Neural cell (in vitro differentiated cells): Measurements from ENCODE around the gene KRTAP10-9.
"Not testable (repeated sequence)": the region's sequence is repeated elsewhere in the genome, so short reads cannot be mapped to it uniquely, and the experiment has no call there.

Source experiments
- TAF1 ChIP-seq: IDR thresholded peaks from 2 replicates; pipeline ENCODE4 v1.6.1; 2012; ENCODE audit warnings: low read depth
- TF ChIP-seq, protein P1 (sequence below): fragments of 450-650 bp; IDR thresholded peaks from 2 replicates; pipeline ENCODE4 v1.5.1; 2014; ENCODE audit warnings: antibody characterized with exemption, mild to moderate bottlenecking, moderate library complexity; ENCODE audit not compliant: poor library complexity, severe bottlenecking
- TF ChIP-seq, protein P2 (sequence below): IDR thresholded peaks from 2 replicates; pipeline ENCODE4 v1.6.1; 2012; ENCODE audit warnings: borderline replicate concordance

DNA sequence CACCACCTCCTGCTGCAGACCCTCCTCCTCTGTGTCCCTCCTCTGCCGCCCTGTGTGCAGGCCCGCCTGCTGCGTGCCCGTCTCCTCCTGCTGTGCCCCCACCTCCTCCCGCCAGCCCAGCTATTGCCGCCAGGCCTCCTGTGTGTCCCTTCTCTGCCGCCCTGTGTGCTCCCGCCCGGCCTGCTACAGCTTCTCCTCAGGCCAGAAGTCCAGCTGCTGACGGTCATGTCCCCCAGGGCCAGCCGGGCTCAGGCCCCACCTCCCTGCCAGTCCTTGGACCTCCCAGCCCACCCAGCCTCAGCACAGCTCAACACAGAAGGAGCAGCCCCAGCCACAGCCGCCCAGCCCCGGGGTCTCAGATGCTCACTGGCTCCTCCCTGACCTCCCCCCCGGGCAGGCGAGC, 939 bp downstream of the KRTAP10-9 start:
- TF ChIP-seq, protein P1, sequence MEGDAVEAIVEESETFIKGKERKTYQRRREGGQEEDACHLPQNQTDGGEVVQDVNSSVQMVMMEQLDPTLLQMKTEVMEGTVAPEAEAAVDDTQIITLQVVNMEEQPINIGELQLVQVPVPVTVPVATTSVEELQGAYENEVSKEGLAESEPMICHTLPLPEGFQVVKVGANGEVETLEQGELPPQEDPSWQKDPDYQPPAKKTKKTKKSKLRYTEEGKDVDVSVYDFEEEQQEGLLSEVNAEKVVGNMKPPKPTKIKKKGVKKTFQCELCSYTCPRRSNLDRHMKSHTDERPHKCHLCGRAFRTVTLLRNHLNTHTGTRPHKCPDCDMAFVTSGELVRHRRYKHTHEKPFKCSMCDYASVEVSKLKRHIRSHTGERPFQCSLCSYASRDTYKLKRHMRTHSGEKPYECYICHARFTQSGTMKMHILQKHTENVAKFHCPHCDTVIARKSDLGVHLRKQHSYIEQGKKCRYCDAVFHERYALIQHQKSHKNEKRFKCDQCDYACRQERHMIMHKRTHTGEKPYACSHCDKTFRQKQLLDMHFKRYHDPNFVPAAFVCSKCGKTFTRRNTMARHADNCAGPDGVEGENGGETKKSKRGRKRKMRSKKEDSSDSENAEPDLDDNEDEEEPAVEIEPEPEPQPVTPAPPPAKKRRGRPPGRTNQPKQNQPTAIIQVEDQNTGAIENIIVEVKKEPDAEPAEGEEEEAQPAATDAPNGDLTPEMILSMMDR, result not testable (repeated sequence)
- TF ChIP-seq, protein P2, sequence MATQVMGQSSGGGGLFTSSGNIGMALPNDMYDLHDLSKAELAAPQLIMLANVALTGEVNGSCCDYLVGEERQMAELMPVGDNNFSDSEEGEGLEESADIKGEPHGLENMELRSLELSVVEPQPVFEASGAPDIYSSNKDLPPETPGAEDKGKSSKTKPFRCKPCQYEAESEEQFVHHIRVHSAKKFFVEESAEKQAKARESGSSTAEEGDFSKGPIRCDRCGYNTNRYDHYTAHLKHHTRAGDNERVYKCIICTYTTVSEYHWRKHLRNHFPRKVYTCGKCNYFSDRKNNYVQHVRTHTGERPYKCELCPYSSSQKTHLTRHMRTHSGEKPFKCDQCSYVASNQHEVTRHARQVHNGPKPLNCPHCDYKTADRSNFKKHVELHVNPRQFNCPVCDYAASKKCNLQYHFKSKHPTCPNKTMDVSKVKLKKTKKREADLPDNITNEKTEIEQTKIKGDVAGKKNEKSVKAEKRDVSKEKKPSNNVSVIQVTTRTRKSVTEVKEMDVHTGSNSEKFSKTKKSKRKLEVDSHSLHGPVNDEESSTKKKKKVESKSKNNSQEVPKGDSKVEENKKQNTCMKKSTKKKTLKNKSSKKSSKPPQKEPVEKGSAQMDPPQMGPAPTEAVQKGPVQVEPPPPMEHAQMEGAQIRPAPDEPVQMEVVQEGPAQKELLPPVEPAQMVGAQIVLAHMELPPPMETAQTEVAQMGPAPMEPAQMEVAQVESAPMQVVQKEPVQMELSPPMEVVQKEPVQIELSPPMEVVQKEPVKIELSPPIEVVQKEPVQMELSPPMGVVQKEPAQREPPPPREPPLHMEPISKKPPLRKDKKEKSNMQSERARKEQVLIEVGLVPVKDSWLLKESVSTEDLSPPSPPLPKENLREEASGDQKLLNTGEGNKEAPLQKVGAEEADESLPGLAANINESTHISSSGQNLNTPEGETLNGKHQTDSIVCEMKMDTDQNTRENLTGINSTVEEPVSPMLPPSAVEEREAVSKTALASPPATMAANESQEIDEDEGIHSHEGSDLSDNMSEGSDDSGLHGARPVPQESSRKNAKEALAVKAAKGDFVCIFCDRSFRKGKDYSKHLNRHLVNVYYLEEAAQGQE, result not testable (repeated sequence)
- not testable (repeated sequence) for TF ChIP-seq TAF1
